Esophagus muscularis mucosa (tissue), 4 donors: ENCODE data around the gene TRIM41. TPM values are rescaled to one million over a fixed set of nuclear protein-coding genes. Genes with fewer than 3 reads are reported as not detected.
A peak's percentile ranks its signal among the peaks of the same experiment; 100 is the strongest.
"Not testable (repeated sequence)": the region's sequence is repeated elsewhere in the genome, so short reads cannot be mapped to it uniquely, and the experiment has no call there.

ENCODE experiments used
- DNase-seq: peaks from one replicate; pipeline ENCODE4 v3.0.0-alpha.2; 2017; ENCODE audit errors: extremely low spot score
- H3K27ac ChIP-seq, 4 donors: fragments of 200-600 bp; sonication (generic); replicated peaks in 1 of 4; 1 replicate in 3 of 4; 2 replicates in 1 of 4; pipeline ENCODE4 v1.5.1; 2016 to 2019; ENCODE audit warnings: mild to moderate bottlenecking in 1 of 4
- H3K27me3 ChIP-seq, 4 donors: fragments of 200-600 bp; sonication (generic); one replicate each; pipeline versions ENCODE4 v1.5.1 to v1.6.0; 2016 to 2019
- H3K36me3 ChIP-seq, 4 donors: fragments of 200-600 bp; sonication (generic); one replicate each; pipeline ENCODE4 v1.5.1; 2016 to 2019
- H3K4me1 ChIP-seq, 4 donors: fragments of 200-600 bp; sonication (generic); one replicate each; pipeline ENCODE4 v1.5.1; 2016 to 2019
- H3K4me3 ChIP-seq, 4 donors: fragments of 200-600 bp; sonication (generic); 1 replicate in 2 of 4; 2 replicates in 2 of 4; pipeline ENCODE4 v1.5.1; 2016 to 2019; ENCODE audit warnings: mild to moderate bottlenecking in 4 of 4, moderate library complexity in 1 of 4
- H3K9me3 ChIP-seq, 4 donors: fragments of 200-600 bp; sonication (generic); 1 replicate in 3 of 4; 2 replicates in 1 of 4; pipeline ENCODE4 v1.5.1; 2016 to 2019
- EP300 ChIP-seq: sonication (generic); formaldehyde crosslinking; IDR thresholded peaks from one replicate; pipeline ENCODE4 v1.6.1; 2017; ENCODE audit warnings: antibody characterized with exemption
- POLR2A ChIP-seq: fragments of 450-650 bp; IDR thresholded peaks from one replicate; pipeline ENCODE4 v1.6.1; 2017; ENCODE audit warnings: antibody characterized with exemption, moderate library complexity, mild to moderate bottlenecking, low read depth
- POLR2AphosphoS5 ChIP-seq, 2 donors: sonication (generic); formaldehyde crosslinking; IDR thresholded peaks; one replicate each; pipeline ENCODE4 v1.6.1; 2017; ENCODE audit warnings: antibody characterized with exemption in 2 of 2
- WGBS: methylation state at CpG from one replicate; pipeline ENCODE4 v1.1.5; 2018; 5-methylcytosine and 5-hydroxymethylcytosine counted together
- intact Hi-C: fragments of 100-400 bp; cut with DNase I; formaldehyde crosslinking; loops from one replicate; pipeline ENCODE4 v1.15.1; 2023
- total RNA-seq, 4 donors: library from RNA; depleted of rRNA; stranded (reverse); fragments of >200 nt; gene quantifications; one replicate each; pipeline versions ENCODE4 v1.1.0 to v1.2.1, GENCODE V29; 2016
- TF ChIP-seq, protein P1 (sequence below), 3 experiments: fragments of 200-600 bp in 2 of 3; fragments of 450-650 bp in 1 of 3; sonication (generic) in 2 of 3; IDR thresholded peaks; one replicate each; pipeline ENCODE4 v1.5.1; 2017 to 2019; ENCODE audit warnings: antibody characterized with exemption in 3 of 3, mild to moderate bottlenecking in 2 of 3, moderate library complexity in 1 of 3

Gene TRIM41
- total RNA-seq, 4 donors from 2014 or later, result 9.8 to 22.4 (median 18.2) TPM

- H3K36me3 ChIP-seq, result no peaks in the 10 kb centered on the region
- intact Hi-C loops, result no loop called here
- DNase-seq, result peak; percentile 66
- H3K9me3 ChIP-seq, result no peaks in the 10 kb centered on the region
- no peak overlapping the region for H3K4me3 ChIP-seq
- 91% methylated on average over 3 of the region's 3 CpGs for whole genome bisulfite sequencing
- H3K4me1 ChIP-seq, result peaks cover 0 to 6% (median 3%) of the 10 kb centered on the region in 4 donors
- no peak overlapping the region for H3K27ac ChIP-seq
- TF ChIP-seq, protein P1, sequence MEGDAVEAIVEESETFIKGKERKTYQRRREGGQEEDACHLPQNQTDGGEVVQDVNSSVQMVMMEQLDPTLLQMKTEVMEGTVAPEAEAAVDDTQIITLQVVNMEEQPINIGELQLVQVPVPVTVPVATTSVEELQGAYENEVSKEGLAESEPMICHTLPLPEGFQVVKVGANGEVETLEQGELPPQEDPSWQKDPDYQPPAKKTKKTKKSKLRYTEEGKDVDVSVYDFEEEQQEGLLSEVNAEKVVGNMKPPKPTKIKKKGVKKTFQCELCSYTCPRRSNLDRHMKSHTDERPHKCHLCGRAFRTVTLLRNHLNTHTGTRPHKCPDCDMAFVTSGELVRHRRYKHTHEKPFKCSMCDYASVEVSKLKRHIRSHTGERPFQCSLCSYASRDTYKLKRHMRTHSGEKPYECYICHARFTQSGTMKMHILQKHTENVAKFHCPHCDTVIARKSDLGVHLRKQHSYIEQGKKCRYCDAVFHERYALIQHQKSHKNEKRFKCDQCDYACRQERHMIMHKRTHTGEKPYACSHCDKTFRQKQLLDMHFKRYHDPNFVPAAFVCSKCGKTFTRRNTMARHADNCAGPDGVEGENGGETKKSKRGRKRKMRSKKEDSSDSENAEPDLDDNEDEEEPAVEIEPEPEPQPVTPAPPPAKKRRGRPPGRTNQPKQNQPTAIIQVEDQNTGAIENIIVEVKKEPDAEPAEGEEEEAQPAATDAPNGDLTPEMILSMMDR (IDR thresholded peaks at IDR 0.05), result no peak
- TF ChIP-seq POLR2A, result no peak
- no peak for TF ChIP-seq EP300
- no peak for TF ChIP-seq POLR2AphosphoS5 (IDR thresholded peaks at IDR 0.05)
- H3K27me3 ChIP-seq, result no peaks in the 10 kb centered on the region
Measured at GRCh38 chr5:181271081-181271480, 48.0 kb downstream of the TRIM41 start.

GRCh38 chr5:181273433-181273744 is 50.3 kb downstream of the TRIM41 start:
- WGBS, result 44% methylated on average over 28 of the region's 28 CpGs

DNA sequence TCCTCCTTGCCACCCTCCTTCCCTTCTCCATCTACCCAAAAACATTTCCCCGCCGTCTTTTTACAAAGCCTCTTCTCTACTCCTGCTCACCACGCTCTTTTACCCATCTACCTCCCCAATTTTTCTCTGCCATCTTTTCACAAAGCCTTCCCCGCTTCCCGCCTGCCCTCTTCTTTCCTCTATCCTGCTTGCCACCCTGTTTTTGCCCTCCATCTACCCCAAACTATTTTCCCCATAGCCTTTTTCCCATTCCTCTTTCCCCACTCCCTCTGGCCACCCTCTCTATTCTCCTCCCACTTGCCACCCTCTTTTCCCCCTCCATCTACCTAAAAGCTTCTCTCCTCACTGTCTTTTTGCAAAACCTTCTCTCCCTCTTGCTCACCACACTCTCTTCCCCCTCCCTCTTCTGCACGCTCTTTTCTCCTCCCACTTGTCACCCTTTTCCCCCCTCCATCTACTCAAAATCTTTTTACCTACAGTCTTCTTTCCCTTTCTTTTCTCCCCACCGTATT is 57.2 kb downstream of the TRIM41 start:
- DNase-seq, result no peak
- intact Hi-C loops, result no loop called here
- Histone ChIP-seq H3K27ac (no peak overlapping the region), H3K9me3 (no peaks in the 10 kb centered on the region), H3K36me3 (no peaks in the 10 kb centered on the region), H3K27me3 (no peaks in the 10 kb centered on the region), H3K4me3 (no peak overlapping the region), H3K4me1 (no peaks in the 10 kb centered on the region)
- 81% methylated on average over 7 of the region's 7 CpGs for WGBS
- TF ChIP-seq POLR2A, result no peak
- TF ChIP-seq POLR2AphosphoS5 (IDR thresholded peaks at IDR 0.05), result no peak
- TF ChIP-seq, protein P1 (IDR thresholded peaks at IDR 0.05), result no peak
- no peak for TF ChIP-seq EP300

More at GRCh38 chr5:181273433-181273744, 50.3 kb downstream of the TRIM41 start:
- H3K9me3 ChIP-seq, intact Hi-C loops, H3K36me3 ChIP-seq, H3K27ac ChIP-seq, H3K4me1 ChIP-seq, H3K27me3 ChIP-seq, DNase-seq: not testable (repeated sequence)
- TF ChIP-seq, protein P1 (IDR thresholded peaks at IDR 0.05), result peak; percentile 27 to 44 (median 32)
- H3K4me3 ChIP-seq, result peak overlapping the region in 1 of 4 donors; percentile 16

GRCh38 chr5:181281077-181281983 is 58.2 kb downstream of the TRIM41 start:
- Histone ChIP-seq H3K4me1 (no peaks in the 10 kb centered on the region), H3K4me3 (no peak overlapping the region), H3K36me3 (no peaks in the 10 kb centered on the region), H3K27me3 (no peaks in the 10 kb centered on the region), H3K27ac (no peak overlapping the region), H3K9me3 (no peaks in the 10 kb centered on the region)
- DNase-seq, result no peak
- TF ChIP-seq, protein P1 (IDR thresholded peaks at IDR 0.05), result no peak
- WGBS, result 90% methylated on average over 40 of the region's 40 CpGs
- intact Hi-C loops, result no loop called here

DNA sequence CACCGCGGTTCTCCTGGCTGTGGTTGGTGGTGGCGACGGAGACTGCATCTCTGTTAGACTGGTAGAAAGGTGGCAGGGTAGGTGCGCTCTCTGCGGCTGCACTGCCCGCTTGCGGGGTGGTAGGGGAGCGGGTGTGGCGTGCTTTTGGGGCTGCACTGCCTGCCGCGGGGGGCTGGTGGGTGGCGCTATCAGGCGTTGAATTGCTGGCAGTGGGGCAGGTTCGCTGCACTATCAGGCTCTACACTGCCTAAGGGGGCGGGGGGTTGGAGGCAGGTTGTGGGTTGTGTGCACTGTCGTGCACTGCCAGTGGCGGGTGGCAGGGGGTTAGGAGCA is 58.9 kb downstream of the TRIM41 start:
- H3K4me3 ChIP-seq, result no peak overlapping the region
- no peak for TF ChIP-seq EP300
- TF ChIP-seq POLR2AphosphoS5 (IDR thresholded peaks at IDR 0.05), result no peak
- TF ChIP-seq, protein P1 (IDR thresholded peaks at IDR 0.05), result no peak
- TF ChIP-seq POLR2A, result no peak
- no peaks in the 10 kb centered on the region for H3K4me1 ChIP-seq
- H3K36me3 ChIP-seq, result no peaks in the 10 kb centered on the region
- intact Hi-C loops, result no loop called here
- H3K9me3 ChIP-seq, result no peaks in the 10 kb centered on the region
- WGBS, result 96% methylated on average over 10 of the region's 18 CpGs
- no peak for DNase-seq
- no peaks in the 10 kb centered on the region for H3K27me3 ChIP-seq
- no peak overlapping the region for H3K27ac ChIP-seq

DNA sequence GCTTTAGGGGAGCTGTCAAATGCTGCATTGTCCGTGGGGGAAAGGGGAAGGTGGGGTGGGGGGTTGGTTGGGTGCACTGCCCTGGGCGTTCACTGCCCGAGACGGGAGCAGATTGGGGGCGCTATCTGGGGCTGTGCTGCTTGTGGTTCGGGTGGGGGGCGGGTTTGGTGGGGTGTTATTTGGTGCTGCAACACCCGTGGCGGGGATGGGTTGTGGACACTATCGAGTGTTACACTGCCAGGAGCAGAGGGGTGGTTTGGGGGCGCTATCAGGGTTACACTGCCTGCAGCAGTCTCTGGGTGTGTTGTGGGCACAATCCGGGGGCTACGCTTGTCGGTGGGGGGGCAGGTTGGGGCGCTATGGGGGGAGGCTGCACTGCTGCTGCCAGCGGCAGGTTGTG is 59.3 kb downstream of the TRIM41 start:
- intact Hi-C loops, H3K27ac ChIP-seq: not testable (repeated sequence)

More for the DNA sequence above, 59.3 kb downstream of the TRIM41 start:
- H3K9me3 ChIP-seq, DNase-seq, H3K4me1 ChIP-seq, H3K36me3 ChIP-seq, H3K27me3 ChIP-seq, H3K4me3 ChIP-seq: not testable (repeated sequence)
- WGBS, result 85% methylated on average over 4 of the region's 16 CpGs
